ENCODE results near the gene POLE. TPM values are rescaled to one million over a fixed set of nuclear protein-coding genes. Genes with fewer than 3 reads are reported as not detected.

The POLE gene
- total and polyA plus RNA-seq, 2 donors from 2014 or later = 5.3 to 23.0 TPM

DNA sequence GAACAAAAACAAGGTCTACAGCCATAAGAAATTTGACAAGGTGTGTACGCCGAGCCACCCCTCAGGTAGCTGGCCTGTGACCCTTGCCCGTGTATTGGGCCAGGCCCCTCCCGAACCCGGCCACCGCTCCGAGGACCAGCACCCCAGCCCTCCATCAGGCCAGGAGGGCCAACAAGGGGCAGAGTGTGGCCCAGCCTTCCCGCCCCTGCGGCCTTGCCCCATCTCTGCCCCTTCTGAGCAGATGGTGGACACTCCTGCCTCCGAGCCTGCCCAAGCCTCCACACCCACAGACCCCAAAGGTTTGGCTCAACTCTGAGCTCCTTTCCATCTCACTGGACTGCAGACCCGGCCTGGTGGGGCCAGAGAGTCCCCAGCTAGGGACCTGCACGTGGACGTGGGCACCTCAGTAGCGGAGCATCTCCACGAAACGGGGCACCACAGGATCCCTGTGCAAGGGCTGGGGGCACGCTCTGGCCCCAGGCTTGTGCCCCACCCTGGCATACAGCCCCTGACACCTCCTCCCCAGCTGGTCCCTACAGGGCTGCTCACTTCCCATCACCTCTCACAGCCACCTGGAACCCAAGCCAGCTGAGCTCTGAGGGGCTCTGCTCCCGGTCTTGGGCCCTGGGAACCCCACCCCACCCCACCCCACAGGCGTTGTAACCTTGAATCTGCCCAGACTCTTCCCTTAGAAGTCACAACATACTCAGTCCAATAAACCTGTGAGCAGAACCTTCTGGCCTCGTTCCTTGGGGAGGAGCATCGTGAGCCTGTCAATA is 65.3 kb downstream of the POLE start:
- no peak for FAIRE-seq
- DNase-seq = peak in 2 of 5 donors; percentile 48 to 61
- peaks cover 9% of the 10 kb centered on the region for H3K27me3 ChIP-seq (ENCODE audit: control insufficient read depth, insufficient read depth, low read length)
- H3K36me3 ChIP-seq (ENCODE audit: control insufficient read depth in 2 of 3, insufficient read depth in 3 of 3, low read length in 3 of 3) = no peaks in the 10 kb centered on the region
- H3K9ac ChIP-seq (ENCODE audit: low read length in 3 of 3) = no peak overlapping the region
- TF ChIP-seq, protein P1, sequence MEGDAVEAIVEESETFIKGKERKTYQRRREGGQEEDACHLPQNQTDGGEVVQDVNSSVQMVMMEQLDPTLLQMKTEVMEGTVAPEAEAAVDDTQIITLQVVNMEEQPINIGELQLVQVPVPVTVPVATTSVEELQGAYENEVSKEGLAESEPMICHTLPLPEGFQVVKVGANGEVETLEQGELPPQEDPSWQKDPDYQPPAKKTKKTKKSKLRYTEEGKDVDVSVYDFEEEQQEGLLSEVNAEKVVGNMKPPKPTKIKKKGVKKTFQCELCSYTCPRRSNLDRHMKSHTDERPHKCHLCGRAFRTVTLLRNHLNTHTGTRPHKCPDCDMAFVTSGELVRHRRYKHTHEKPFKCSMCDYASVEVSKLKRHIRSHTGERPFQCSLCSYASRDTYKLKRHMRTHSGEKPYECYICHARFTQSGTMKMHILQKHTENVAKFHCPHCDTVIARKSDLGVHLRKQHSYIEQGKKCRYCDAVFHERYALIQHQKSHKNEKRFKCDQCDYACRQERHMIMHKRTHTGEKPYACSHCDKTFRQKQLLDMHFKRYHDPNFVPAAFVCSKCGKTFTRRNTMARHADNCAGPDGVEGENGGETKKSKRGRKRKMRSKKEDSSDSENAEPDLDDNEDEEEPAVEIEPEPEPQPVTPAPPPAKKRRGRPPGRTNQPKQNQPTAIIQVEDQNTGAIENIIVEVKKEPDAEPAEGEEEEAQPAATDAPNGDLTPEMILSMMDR (IDR thresholded peaks at IDR 0.05; ENCODE audit: borderline replicate concordance, extremely low read depth, insufficient read depth) = no peak
- intact Hi-C loops (cut with DNase I) = no loop called here
- no peak overlapping the region for H3K27ac ChIP-seq (ENCODE audit: low read depth in 2 of 2, low read length in 2 of 2)
- no peak overlapping the region for H3K4me3 ChIP-seq (ENCODE audit: low read length in 3 of 3)
- peaks cover 0 to 1% (median 0%) of the 10 kb centered on the region in 3 donors for H3K9me3 ChIP-seq (ENCODE audit: control insufficient read depth in 2 of 3, insufficient read depth in 1 of 3, low read length in 3 of 3)
- H3K4me1 ChIP-seq (ENCODE audit: control insufficient read depth in 2 of 3, insufficient read depth in 2 of 3, low read depth in 1 of 3, low read length in 3 of 3) = peaks cover 0 to 4% (median 3%) of the 10 kb centered on the region in 3 donors

DNA sequence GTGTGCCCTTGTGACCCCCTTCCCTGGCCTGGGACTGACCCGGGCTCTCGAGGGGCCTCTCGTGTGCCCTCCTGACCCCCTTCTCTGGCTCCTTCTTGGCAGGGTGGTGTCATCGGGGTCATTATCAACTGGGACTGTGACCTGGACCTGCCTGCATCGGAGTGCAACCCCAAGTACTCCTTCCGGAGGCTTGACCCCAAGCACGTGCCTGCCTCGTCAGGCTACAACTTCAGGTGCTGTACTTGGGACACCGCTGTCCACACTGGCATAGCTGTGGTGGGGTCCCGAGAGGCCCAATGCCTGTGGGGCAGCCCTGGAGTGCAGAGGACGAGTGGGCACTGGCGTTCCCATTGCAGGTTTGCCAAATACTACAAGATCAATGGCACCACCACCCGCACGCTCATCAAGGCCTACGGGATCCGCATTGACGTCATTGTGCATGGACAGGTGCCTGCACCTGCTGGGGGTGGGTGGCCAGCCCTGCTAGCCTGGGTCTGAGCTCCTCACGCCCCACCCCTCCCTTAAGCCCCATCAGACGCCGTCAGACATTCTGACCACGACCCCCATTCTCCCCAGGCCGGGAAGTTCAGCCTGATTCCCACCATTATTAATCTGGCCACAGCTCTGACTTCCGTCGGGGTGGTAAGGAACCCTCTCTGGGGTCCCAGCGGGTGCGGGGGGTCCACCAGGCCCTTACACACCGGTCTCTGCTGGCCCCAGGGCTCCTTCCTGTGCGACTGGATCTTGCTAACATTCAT is 66.1 kb downstream of the POLE start:
- FAIRE-seq = no peak
- intact Hi-C loops (cut with DNase I) = no loop called here

DNA sequence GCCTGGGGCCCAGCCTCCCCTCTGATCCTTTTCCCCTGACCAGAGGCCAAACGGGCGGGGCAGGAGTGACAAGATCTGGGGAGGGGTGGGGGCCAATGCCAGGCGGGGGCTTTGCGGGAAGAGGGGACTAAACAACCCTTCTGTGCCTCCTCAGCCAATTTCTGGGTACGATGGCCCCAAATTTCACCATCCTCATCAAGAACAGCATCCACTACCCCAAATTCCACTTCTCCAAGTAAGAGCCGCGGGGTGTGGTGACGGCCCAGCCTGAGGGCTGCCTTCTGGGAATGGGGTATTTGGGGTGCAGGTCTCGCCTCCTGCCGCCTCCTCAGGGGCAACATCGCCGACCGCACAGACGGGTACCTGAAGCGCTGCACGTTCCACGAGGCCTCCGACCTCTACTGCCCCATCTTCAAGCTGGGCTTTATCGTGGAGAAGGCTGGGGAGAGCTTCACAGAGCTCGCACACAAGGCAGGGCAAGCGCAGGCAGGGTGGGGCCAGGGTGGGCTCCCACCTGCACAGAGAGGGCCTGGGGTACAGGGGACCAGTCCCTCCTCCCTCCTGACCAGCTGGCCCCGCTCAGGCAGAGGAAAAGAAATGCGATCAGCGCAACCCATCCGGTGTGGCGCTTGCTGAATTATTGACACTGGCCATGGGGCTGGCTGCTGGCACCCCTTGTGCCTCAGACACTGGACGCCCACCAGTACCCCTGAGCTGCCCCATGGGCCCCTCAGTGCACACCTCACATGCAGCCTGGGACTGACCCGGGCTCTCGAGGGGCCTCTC is 66.8 kb downstream of the POLE start:
- intact Hi-C loops (cut with DNase I) = no loop called here
- Histone ChIP-seq H3K36me3 (ENCODE audit: control insufficient read depth in 2 of 3, insufficient read depth in 3 of 3, low read length in 3 of 3) (no peaks in the 10 kb centered on the region), H3K27me3 (ENCODE audit: control insufficient read depth, insufficient read depth, low read length) (peaks cover 9% of the 10 kb centered on the region), H3K4me3 (ENCODE audit: low read length in 3 of 3) (no peak overlapping the region), H3K9ac (ENCODE audit: low read length in 3 of 3) (no peak overlapping the region), H3K9me3 (ENCODE audit: control insufficient read depth in 2 of 3, insufficient read depth in 1 of 3, low read length in 3 of 3) (peaks cover 0 to 5% (median 0%) of the 10 kb centered on the region in 3 donors), H3K4me1 (ENCODE audit: control insufficient read depth in 2 of 3, insufficient read depth in 2 of 3, low read depth in 1 of 3, low read length in 3 of 3) (peaks cover 0 to 4% (median 3%) of the 10 kb centered on the region in 3 donors), H3K27ac (ENCODE audit: low read depth in 2 of 2, low read length in 2 of 2) (no peak overlapping the region)
- TF ChIP-seq, protein P1 (IDR thresholded peaks at IDR 0.05; ENCODE audit: borderline replicate concordance, extremely low read depth, insufficient read depth) = no peak
- DNase-seq (peak in 1 of 5 donors; percentile 51), FAIRE-seq (no peak)

More for the DNA sequence above, 66.1 kb downstream of the POLE start:
- Histone ChIP-seq H3K27me3 (ENCODE audit: control insufficient read depth, insufficient read depth, low read length) (peaks cover 9% of the 10 kb centered on the region), H3K36me3 (ENCODE audit: control insufficient read depth in 2 of 3, insufficient read depth in 3 of 3, low read length in 3 of 3) (no peaks in the 10 kb centered on the region), H3K9me3 (ENCODE audit: control insufficient read depth in 2 of 3, insufficient read depth in 1 of 3, low read length in 3 of 3) (peaks cover 0 to 5% (median 0%) of the 10 kb centered on the region in 3 donors), H3K4me3 (ENCODE audit: low read length in 3 of 3) (no peak overlapping the region), H3K9ac (ENCODE audit: low read length in 3 of 3) (no peak overlapping the region), H3K4me1 (ENCODE audit: control insufficient read depth in 2 of 3, insufficient read depth in 2 of 3, low read depth in 1 of 3, low read length in 3 of 3) (peaks cover 0 to 4% (median 3%) of the 10 kb centered on the region in 3 donors), H3K27ac (ENCODE audit: low read depth in 2 of 2, low read length in 2 of 2) (no peak overlapping the region)
- peak in 2 of 5 donors; percentile 53 to 55 for DNase-seq
- TF ChIP-seq, protein P1 (IDR thresholded peaks at IDR 0.05; ENCODE audit: borderline replicate concordance, extremely low read depth, insufficient read depth) = no peak

All from kidney (tissue), 14 donors.